ENCODE measurements around the gene CHMP1B. TPM values are rescaled to one million over a fixed set of nuclear protein-coding genes. Genes with fewer than 3 reads are reported as not detected.

CHMP1B gene
- total and polyA plus RNA-seq, 2 experiments from 2014 or later = 42.8 to 46.9 TPM

DNA sequence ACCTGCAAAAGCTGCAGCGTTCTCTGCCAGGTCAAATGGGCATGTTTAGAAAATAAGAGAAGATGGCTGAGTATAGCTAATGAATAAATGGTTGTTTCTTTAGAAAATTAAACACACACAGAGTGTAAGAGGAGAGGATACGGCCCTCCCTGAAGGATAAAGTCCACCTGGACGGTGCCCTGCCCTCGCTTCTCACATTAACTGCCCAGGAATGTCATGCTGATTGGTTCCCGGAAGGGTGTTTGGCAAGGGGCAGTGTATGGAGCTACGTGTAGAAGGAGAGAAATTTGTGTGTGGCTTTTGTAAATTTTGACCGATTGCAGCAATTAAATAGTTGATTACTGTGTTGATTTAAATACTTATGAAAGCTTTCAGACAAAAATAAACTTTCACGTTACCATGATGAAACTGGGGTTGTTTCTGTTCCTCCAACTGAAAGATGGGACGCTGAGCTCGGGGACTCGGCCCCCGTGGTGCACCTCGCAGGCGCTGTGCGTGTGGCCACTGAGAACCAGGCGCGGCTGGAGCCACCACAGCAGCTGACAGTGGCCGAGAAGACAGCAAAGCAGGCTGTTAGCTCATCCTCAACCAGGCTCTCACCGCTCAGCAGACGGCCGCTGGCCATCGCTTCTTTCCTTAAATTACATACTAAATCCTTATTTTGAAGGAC, 34.2 kb downstream of the CHMP1B start:
- no peak overlapping the region for H3K27ac ChIP-seq
- no peak for DNase-seq (ENCODE audit: low read depth in 1 of 2, low spot score in 1 of 2)
- TF ChIP-seq, protein P1, sequence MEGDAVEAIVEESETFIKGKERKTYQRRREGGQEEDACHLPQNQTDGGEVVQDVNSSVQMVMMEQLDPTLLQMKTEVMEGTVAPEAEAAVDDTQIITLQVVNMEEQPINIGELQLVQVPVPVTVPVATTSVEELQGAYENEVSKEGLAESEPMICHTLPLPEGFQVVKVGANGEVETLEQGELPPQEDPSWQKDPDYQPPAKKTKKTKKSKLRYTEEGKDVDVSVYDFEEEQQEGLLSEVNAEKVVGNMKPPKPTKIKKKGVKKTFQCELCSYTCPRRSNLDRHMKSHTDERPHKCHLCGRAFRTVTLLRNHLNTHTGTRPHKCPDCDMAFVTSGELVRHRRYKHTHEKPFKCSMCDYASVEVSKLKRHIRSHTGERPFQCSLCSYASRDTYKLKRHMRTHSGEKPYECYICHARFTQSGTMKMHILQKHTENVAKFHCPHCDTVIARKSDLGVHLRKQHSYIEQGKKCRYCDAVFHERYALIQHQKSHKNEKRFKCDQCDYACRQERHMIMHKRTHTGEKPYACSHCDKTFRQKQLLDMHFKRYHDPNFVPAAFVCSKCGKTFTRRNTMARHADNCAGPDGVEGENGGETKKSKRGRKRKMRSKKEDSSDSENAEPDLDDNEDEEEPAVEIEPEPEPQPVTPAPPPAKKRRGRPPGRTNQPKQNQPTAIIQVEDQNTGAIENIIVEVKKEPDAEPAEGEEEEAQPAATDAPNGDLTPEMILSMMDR (IDR thresholded peaks at IDR 0.05; ENCODE audit: low read depth, low read length) = no peak

DNA sequence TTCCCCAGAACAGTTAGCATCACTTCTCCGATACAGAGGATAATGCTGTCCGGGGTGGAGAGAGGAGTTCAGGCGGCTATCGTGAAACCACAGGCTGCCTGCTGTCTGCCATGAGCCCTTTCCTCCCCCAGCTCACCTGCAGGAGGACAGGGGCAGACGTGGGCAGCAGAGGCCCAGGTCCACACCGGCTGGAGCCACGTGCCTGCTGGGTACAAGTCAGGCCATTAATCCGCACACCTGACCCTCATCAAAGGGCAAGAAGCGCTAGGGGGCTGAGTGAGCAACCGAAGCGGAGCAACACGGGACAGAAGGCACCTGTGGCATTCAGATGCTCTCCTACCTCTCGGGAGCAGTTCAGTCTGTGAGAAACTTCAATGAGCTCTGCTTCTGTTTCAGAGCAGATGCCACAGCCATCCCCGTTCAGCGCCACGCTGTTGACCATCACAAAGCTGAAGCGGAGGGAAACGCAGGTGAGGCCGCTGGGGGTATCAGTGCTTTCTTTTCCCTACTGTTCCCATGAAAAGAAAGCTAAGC, 35.4 kb downstream of the CHMP1B start:
- no peak overlapping the region for H3K27ac ChIP-seq
- DNase-seq (ENCODE audit: low read depth in 1 of 2, low spot score in 1 of 2) = no peak
- no peak overlapping the region for H3K4me3 ChIP-seq
- H3K27me3 ChIP-seq = no peaks in the 10 kb centered on the region
- peaks cover 11% of the 10 kb centered on the region for H3K36me3 ChIP-seq
- TF ChIP-seq, protein P1 (IDR thresholded peaks at IDR 0.05; ENCODE audit: low read depth, low read length) = no peak
- no peaks in the 10 kb centered on the region for H3K9me3 ChIP-seq (ENCODE audit: low read depth)
- H3K4me1 ChIP-seq (ENCODE audit: low read depth) = no peaks in the 10 kb centered on the region

More for the DNA sequence above, 34.2 kb downstream of the CHMP1B start:
- Histone ChIP-seq H3K4me3 (no peak overlapping the region), H3K36me3 (peaks cover 9% of the 10 kb centered on the region), H3K4me1 (ENCODE audit: low read depth) (no peaks in the 10 kb centered on the region), H3K9me3 (ENCODE audit: low read depth) (no peaks in the 10 kb centered on the region), H3K27me3 (no peaks in the 10 kb centered on the region)

DNA sequence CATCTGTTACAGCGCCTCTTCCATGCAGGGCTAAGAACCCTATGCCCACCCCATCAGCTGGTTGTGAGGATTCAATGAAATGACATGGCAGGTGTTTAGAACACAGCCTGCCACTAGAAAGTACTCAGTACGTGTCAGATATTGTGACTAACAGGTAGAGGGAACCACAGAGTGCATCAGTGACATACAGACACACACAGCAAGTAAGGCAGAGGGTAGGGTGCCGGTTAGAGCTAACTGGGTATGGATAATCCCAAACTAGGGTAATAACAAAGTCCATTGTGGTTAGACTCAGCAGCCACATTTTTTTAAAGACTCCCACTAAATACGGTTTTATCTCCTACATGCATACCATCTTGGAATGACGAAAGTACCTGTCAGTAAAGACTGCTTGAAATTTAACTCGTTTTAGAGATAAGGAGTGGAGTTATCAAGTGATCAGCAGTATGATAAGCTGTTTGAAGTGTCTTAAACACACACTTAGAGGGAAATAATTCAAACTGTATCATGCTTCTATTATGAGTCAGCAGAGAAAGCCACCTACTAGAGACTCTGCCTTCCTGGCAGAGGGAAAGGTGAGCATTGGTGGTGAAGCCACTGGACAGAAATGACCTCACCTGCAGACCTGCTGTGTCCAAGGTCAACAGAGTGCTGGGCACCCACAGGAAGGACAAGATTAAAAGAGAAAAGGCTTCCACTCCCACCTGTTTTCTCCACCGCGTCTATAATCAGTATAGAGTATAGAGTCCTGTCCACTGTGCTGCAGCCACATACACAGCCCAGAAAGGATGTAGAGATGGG, 36.3 kb downstream of the CHMP1B start:
- TF ChIP-seq, protein P1 (IDR thresholded peaks at IDR 0.05; ENCODE audit: low read depth, low read length) = no peak
- Histone ChIP-seq H3K9me3 (ENCODE audit: low read depth) (no peaks in the 10 kb centered on the region), H3K27me3 (no peaks in the 10 kb centered on the region), H3K27ac (no peak overlapping the region), H3K4me3 (no peak overlapping the region), H3K4me1 (ENCODE audit: low read depth) (no peaks in the 10 kb centered on the region), H3K36me3 (peaks cover 11% of the 10 kb centered on the region)
- no peak for DNase-seq (ENCODE audit: low read depth in 1 of 2, low spot score in 1 of 2)

DNA sequence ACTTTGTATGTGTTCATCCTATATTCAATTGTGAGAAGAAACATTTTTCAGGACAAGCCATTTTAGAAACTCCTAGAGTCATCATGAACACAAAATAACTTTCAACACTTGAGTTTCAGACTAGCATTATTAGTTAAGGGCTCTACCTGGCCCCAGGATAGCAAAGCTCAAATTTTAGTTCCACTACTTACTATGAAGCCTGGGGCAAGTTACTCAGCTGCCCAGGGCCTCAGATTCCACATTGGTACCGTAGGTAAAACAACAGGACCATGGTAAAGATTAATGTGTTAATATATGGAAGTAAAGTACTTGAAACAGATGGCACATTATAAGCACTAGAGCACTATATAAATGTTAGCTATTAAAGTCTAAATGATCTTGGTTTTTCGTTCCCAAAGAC, 37.5 kb downstream of the CHMP1B start:
- Histone ChIP-seq H3K27me3 (no peaks in the 10 kb centered on the region), H3K27ac (no peak overlapping the region), H3K4me3 (no peak overlapping the region), H3K9me3 (ENCODE audit: low read depth) (no peaks in the 10 kb centered on the region), H3K4me1 (ENCODE audit: low read depth) (no peaks in the 10 kb centered on the region), H3K36me3 (peaks cover 11% of the 10 kb centered on the region)
- no peak for DNase-seq (ENCODE audit: low read depth in 1 of 2, low spot score in 1 of 2)
- TF ChIP-seq, protein P1 (IDR thresholded peaks at IDR 0.05; ENCODE audit: low read depth, low read length) = no peak

DNA sequence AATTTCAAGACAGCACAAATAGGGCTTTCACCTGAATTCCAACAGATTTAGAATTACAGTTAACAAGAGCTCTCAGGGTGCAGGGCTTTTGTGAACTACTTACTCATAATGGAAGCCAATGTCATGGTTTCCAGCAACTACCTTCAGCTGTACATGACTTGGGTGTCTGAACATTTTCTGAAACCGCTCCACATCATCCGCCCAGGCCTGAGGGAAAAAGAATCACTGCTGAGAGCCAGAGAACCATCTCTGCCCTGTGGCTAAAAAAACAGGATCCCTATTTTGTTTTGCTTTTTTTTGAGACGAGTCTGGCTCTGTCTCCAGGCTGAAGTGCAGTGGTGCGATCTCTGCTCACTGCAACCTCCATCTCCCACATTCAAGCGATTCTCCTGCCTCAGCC, 38.1 kb downstream of the CHMP1B start:
- Histone ChIP-seq H3K27ac (no peak overlapping the region), H3K9me3 (ENCODE audit: low read depth) (no peaks in the 10 kb centered on the region), H3K27me3 (no peaks in the 10 kb centered on the region), H3K4me1 (ENCODE audit: low read depth) (no peaks in the 10 kb centered on the region), H3K4me3 (no peak overlapping the region), H3K36me3 (peaks cover 6% of the 10 kb centered on the region)
- DNase-seq (ENCODE audit: low read depth in 1 of 2, low spot score in 1 of 2) = no peak
- TF ChIP-seq, protein P1 (IDR thresholded peaks at IDR 0.05; ENCODE audit: low read depth, low read length) = no peak
